Osteocyte (in vitro differentiated cells): ENCODE data around the gene UBAC2. TPM values are rescaled to one million over a fixed set of nuclear protein-coding genes. Genes with fewer than 3 reads are reported as not detected.
A peak's percentile ranks its signal among the peaks of the same experiment; 100 is the strongest.

Experiments
- DNase-seq: peaks from one replicate; pipeline ENCODE4 v3.0.0; 2021; ENCODE audit warnings: mixed read lengths; ENCODE audit not compliant: unreplicated experiment; ENCODE audit errors: extremely low spot score
- H3K27ac Mint-ChIP-seq: one replicate; pipeline ENCODE4 v1.8.0; 2021; ENCODE audit warnings: mild to moderate bottlenecking, mixed read lengths; ENCODE audit not compliant: unreplicated experiment
- H3K27me3 Mint-ChIP-seq: one replicate; pipeline ENCODE4 v1.8.0; 2021; ENCODE audit warnings: mixed read lengths; ENCODE audit not compliant: unreplicated experiment
- H3K36me3 Mint-ChIP-seq: one replicate; pipeline ENCODE4 v1.8.0; 2021; ENCODE audit warnings: mixed read lengths; ENCODE audit not compliant: unreplicated experiment
- H3K4me1 Mint-ChIP-seq: one replicate; pipeline ENCODE4 v1.8.0; 2021; ENCODE audit warnings: mixed read lengths; ENCODE audit not compliant: unreplicated experiment
- H3K4me3 Mint-ChIP-seq: one replicate; pipeline ENCODE4 v1.8.0; 2021; ENCODE audit warnings: mild to moderate bottlenecking, moderate library complexity, mixed read lengths; ENCODE audit not compliant: unreplicated experiment
- H3K9me3 Mint-ChIP-seq: one replicate; pipeline ENCODE4 v1.8.0; 2021; ENCODE audit warnings: mixed read lengths; ENCODE audit not compliant: unreplicated experiment
- CTCF ChIP-seq: fragments of 200-600 bp; sonication (generic); IDR thresholded peaks from 2 replicates; pipeline ENCODE4 v1.5.0; 2021; ENCODE audit warnings: antibody characterized with exemption, mild to moderate bottlenecking, moderate library complexity
- total RNA-seq: library from RNA; stranded (reverse); gene quantifications from 2 replicates; pipeline ENCODE4 v1.2.1, GENCODE V29; 2021

The UBAC2 gene
- total RNA-seq, 1 donor from 2014 or later = 64.0 TPM

- H3K36me3 Mint-ChIP-seq = peaks cover 5% of the 10 kb centered on the region
- no peak overlapping the region for H3K27ac Mint-ChIP-seq
- no peak for TF ChIP-seq CTCF
- H3K4me3 Mint-ChIP-seq = no peak overlapping the region
- H3K27me3 Mint-ChIP-seq = no peaks in the 10 kb centered on the region
- H3K9me3 Mint-ChIP-seq = no peaks in the 10 kb centered on the region
- peaks cover 10% of the 10 kb centered on the region for H3K4me1 Mint-ChIP-seq
- DNase-seq = no peak
Observed at GRCh38 chr13:99214731-99215130, 14.1 kb downstream of the UBAC2 start.

GRCh38 chr13:99215184-99215830 is 14.7 kb downstream of the UBAC2 start:
- peaks cover 10% of the 10 kb centered on the region for H3K4me1 Mint-ChIP-seq
- H3K4me3 Mint-ChIP-seq = no peak overlapping the region
- H3K9me3 Mint-ChIP-seq = no peaks in the 10 kb centered on the region
- TF ChIP-seq CTCF = no peak
- DNase-seq = peak; percentile 60
- H3K27me3 Mint-ChIP-seq = no peaks in the 10 kb centered on the region
- peaks cover 5% of the 10 kb centered on the region for H3K36me3 Mint-ChIP-seq
- H3K27ac Mint-ChIP-seq = no peak overlapping the region

GRCh38 chr13:99217461-99218110 is 16.9 kb downstream of the UBAC2 start:
- H3K27me3 Mint-ChIP-seq = no peaks in the 10 kb centered on the region
- H3K4me1 Mint-ChIP-seq = peaks cover 12% of the 10 kb centered on the region
- peaks cover 7% of the 10 kb centered on the region for H3K9me3 Mint-ChIP-seq
- DNase-seq = peak; percentile 70
- no peak overlapping the region for H3K27ac Mint-ChIP-seq
- TF ChIP-seq CTCF = no peak
- no peak overlapping the region for H3K4me3 Mint-ChIP-seq
- peaks cover 8% of the 10 kb centered on the region for H3K36me3 Mint-ChIP-seq

GRCh38 chr13:99218126-99218525 is 17.5 kb downstream of the UBAC2 start:
- no peak for TF ChIP-seq CTCF
- DNase-seq = no peak
- H3K4me1 Mint-ChIP-seq = peaks cover 12% of the 10 kb centered on the region
- H3K36me3 Mint-ChIP-seq = peaks cover 13% of the 10 kb centered on the region
- no peak overlapping the region for H3K27ac Mint-ChIP-seq
- H3K4me3 Mint-ChIP-seq = no peak overlapping the region
- H3K9me3 Mint-ChIP-seq = peaks cover 12% of the 10 kb centered on the region
- no peaks in the 10 kb centered on the region for H3K27me3 Mint-ChIP-seq

GRCh38 chr13:99218545-99218944 is 17.9 kb downstream of the UBAC2 start:
- H3K27me3 Mint-ChIP-seq = no peaks in the 10 kb centered on the region
- H3K27ac Mint-ChIP-seq = no peak overlapping the region
- peaks cover 12% of the 10 kb centered on the region for H3K4me1 Mint-ChIP-seq
- H3K36me3 Mint-ChIP-seq = peaks cover 17% of the 10 kb centered on the region
- no peak overlapping the region for H3K4me3 Mint-ChIP-seq
- no peak for TF ChIP-seq CTCF
- no peak for DNase-seq
- peaks cover 16% of the 10 kb centered on the region for H3K9me3 Mint-ChIP-seq
